Stomach (tissue), 9 donors: Measurements from ENCODE around the gene PIBF1. TPM values are rescaled to one million over a fixed set of nuclear protein-coding genes. Genes with fewer than 3 reads are reported as not detected.

Source experiments
- DNase-seq, 2 donors: peaks; one replicate each; pipeline versions ENCODE4 v3.0.0 to v3.0.0-alpha.2; 2013 to 2019
- H3K27ac ChIP-seq, 5 donors: fragments of 200-600 bp in 4 of 5; sonication (generic) in 4 of 5; one replicate each; pipeline ENCODE4 v1.5.1; 2013 to 2019; ENCODE audit warnings: mild to moderate bottlenecking in 1 of 5, moderate library complexity in 1 of 5
- H3K27me3 ChIP-seq, 3 donors: fragments of 200-600 bp; sonication (generic); one replicate each; pipeline ENCODE4 v1.5.1; 2017 to 2019; ENCODE audit warnings: mixed run types in 1 of 3
- H3K36me3 ChIP-seq, 4 donors: fragments of 200-600 bp; sonication (generic); 1 replicate in 3 of 4; 2 replicates in 1 of 4; pipeline ENCODE4 v1.5.1; 2016 to 2019
- H3K4me1 ChIP-seq, 4 donors: fragments of 200-600 bp; sonication (generic); one replicate each; pipeline ENCODE4 v1.5.1; 2016 to 2019
- H3K4me3 ChIP-seq, 4 donors: fragments of 200-600 bp; sonication (generic) in 3 of 4; one replicate each; pipeline ENCODE4 v1.5.1; 2016 to 2019; ENCODE audit warnings: mild to moderate bottlenecking in 1 of 4
- H3K9me3 ChIP-seq, 4 donors: fragments of 200-600 bp; sonication (generic); one replicate each; pipeline ENCODE4 v1.5.1; 2016 to 2019
- CTCF ChIP-seq, 7 experiments: fragments of 450-650 bp in 4 of 7; fragments of 200-600 bp in 3 of 7; sonication (generic) in 3 of 7; IDR thresholded peaks; one replicate each; pipeline ENCODE4 v1.5.1; 2016 to 2019; ENCODE audit warnings: antibody characterized with exemption in 7 of 7, control low read depth in 2 of 7, mild to moderate bottlenecking in 1 of 7
- EP300 ChIP-seq: sonication (generic); formaldehyde crosslinking; IDR thresholded peaks from one replicate; pipeline ENCODE4 v1.6.1; 2017; ENCODE audit warnings: antibody characterized with exemption
- POLR2A ChIP-seq, 4 donors: fragments of 450-650 bp; IDR thresholded peaks; one replicate each; pipeline ENCODE4 v1.6.1; 2016; ENCODE audit warnings: antibody characterized with exemption in 4 of 4, control low read depth in 2 of 4, mild to moderate bottlenecking in 1 of 4, moderate library complexity in 1 of 4
- POLR2AphosphoS5 ChIP-seq, 3 donors: sonication (generic); formaldehyde crosslinking; IDR thresholded peaks; one replicate each; pipeline ENCODE4 v1.6.1; 2016; ENCODE audit warnings: antibody characterized with exemption in 3 of 3
- WGBS, 5 donors: extraction: QIAGEN DNeasy Blood & Tissue Kit in 3 of 5; methylation state at CpG; one replicate each; pipeline versions ENCODE4 v1.1.5 to v1.1.7; 2013 to 2018; 5-methylcytosine and 5-hydroxymethylcytosine counted together
- intact Hi-C: fragments of 100-400 bp; cut with DNase I; formaldehyde crosslinking; loops from one replicate; pipeline ENCODE4 v1.15.1; 2023; ENCODE audit warnings: low total_unique reads
- polyA plus RNA-seq, 3 donors: library from polyadenylated mRNA; stranded (reverse); fragments of 200-250 nt; gene quantifications; one replicate each; pipeline ENCODE4 v1.2.3, GENCODE V29; 2013
- total RNA-seq, 5 donors: library from RNA; depleted of rRNA; stranded (reverse); fragments of >200 nt; gene quantifications; one replicate each; pipeline versions ENCODE4 v1.1.0 to v1.2.3, GENCODE V29; 2014 to 2016
- donor health status: healthy with polysubstance abuse.
- donor health status: Bipolar disorder and iron deficiency.
- donor health status: healthy.

Gene PIBF1
- total and polyA plus RNA-seq, 8 donors: 6.1 to 67.6 (median 17.8) TPM

- no peaks in the 10 kb centered on the region for H3K4me1 ChIP-seq
- no peak overlapping the region for H3K4me3 ChIP-seq
- DNase-seq: no peak
- intact Hi-C loops: no loop called here
- WGBS, 5 donors: 67 to 97% (median 82%) methylated on average over 1 of the region's 1 CpG
- H3K36me3 ChIP-seq: peaks cover 13 to 65% (median 50%) of the 10 kb centered on the region in 4 donors
- no peak overlapping the region for H3K27ac ChIP-seq
- H3K27me3 ChIP-seq: no peaks in the 10 kb centered on the region
- no peaks in the 10 kb centered on the region for H3K9me3 ChIP-seq
- no peak for TF ChIP-seq CTCF (IDR thresholded peaks at IDR 0.05)
- no peak for TF ChIP-seq EP300
- no peak for TF ChIP-seq POLR2AphosphoS5 (IDR thresholded peaks at IDR 0.05)
- TF ChIP-seq POLR2A (IDR thresholded peaks at IDR 0.05): no peak
Observed at GRCh38 chr13:72745260-72745659, 36.7 kb upstream of the PIBF1 start.

DNA sequence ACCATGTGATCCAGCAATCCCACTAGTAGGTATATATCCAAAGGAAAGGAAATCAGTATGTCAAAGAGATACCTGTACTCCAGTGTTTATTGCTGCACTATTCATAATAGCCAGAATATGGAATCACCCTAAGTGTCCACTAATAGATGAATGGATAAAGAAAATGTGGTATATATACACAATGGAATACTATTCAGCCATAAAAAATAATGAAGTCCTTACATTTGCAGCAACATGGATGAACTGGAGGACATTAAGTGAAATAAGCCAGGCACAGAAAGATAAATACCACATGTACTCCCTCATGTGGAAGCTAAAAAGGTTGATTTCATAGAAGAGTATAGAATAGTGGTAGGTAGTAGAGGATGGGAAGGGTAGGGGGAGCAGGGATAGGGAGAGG is 30.7 kb upstream of the PIBF1 start:
- TF ChIP-seq POLR2A (IDR thresholded peaks at IDR 0.05) (no peak), POLR2AphosphoS5 (IDR thresholded peaks at IDR 0.05) (no peak), CTCF (IDR thresholded peaks at IDR 0.05) (no peak), EP300 (no peak)
- no peak overlapping the region for H3K4me3 ChIP-seq
- H3K27ac ChIP-seq: no peak overlapping the region
- peaks cover 26 to 93% (median 79%) of the 10 kb centered on the region in 4 donors for H3K36me3 ChIP-seq
- H3K4me1 ChIP-seq: no peaks in the 10 kb centered on the region
- intact Hi-C loops: no loop called here
- no peaks in the 10 kb centered on the region for H3K27me3 ChIP-seq
- no peaks in the 10 kb centered on the region for H3K9me3 ChIP-seq
- DNase-seq: no peak

DNA sequence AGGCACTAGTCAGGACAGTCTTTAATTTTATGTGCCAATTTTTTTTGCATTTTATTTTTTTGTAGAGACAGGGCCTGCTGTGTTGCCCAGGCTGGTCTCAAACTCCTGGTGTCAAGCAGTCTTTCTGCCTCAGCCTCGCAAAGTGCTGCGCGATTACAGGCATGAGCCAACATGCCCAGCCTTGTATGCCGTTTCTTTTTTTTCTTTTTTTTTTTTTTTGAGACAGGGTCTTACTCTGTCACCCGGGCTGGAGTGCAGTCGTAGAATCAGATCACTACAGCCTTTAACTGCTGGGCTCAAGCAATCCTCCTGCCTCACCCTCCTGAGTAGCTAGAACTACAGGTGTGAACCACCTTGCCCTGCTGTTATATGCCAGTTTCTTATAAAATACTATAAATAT is 27.8 kb upstream of the PIBF1 start:
- H3K27me3 ChIP-seq: no peaks in the 10 kb centered on the region

GRCh38 chr13:72757792-72758535 is 24.0 kb upstream of the PIBF1 start:
- no peak overlapping the region for H3K27ac ChIP-seq
- H3K9me3 ChIP-seq: no peaks in the 10 kb centered on the region
- peaks cover 66 to 100% (median 98%) of the 10 kb centered on the region in 4 donors for H3K36me3 ChIP-seq
- H3K4me1 ChIP-seq: no peaks in the 10 kb centered on the region
- H3K27me3 ChIP-seq: no peaks in the 10 kb centered on the region
- H3K4me3 ChIP-seq: no peak overlapping the region
- no peak for DNase-seq
- intact Hi-C loops: no loop called here
- no peak for TF ChIP-seq EP300
- TF ChIP-seq POLR2AphosphoS5 (IDR thresholded peaks at IDR 0.05): no peak
- TF ChIP-seq CTCF (IDR thresholded peaks at IDR 0.05): no peak
- TF ChIP-seq POLR2A (IDR thresholded peaks at IDR 0.05): no peak
- WGBS, 5 donors: 68 to 71% (median 70%) methylated on average over 4 of the region's 4 CpGs

More for the DNA sequence above, 27.8 kb upstream of the PIBF1 start:
- Histone ChIP-seq H3K4me1 (no peaks in the 10 kb centered on the region), H3K9me3 (no peaks in the 10 kb centered on the region), H3K4me3 (no peak overlapping the region), H3K36me3 (peaks cover 35 to 97% (median 86%) of the 10 kb centered on the region in 4 donors), H3K27ac (no peak overlapping the region)
- 91 to 97% (median 95%) methylated on average over 6 of the region's 6 CpGs for WGBS, 5 donors
- no peak for TF ChIP-seq EP300
- no peak for TF ChIP-seq CTCF (IDR thresholded peaks at IDR 0.05)
- no peak for TF ChIP-seq POLR2AphosphoS5 (IDR thresholded peaks at IDR 0.05)
- no peak for TF ChIP-seq POLR2A (IDR thresholded peaks at IDR 0.05)
- no peak for DNase-seq
- intact Hi-C loops: no loop called here
